ENCODE results near the gene ROCK1.

DNA sequence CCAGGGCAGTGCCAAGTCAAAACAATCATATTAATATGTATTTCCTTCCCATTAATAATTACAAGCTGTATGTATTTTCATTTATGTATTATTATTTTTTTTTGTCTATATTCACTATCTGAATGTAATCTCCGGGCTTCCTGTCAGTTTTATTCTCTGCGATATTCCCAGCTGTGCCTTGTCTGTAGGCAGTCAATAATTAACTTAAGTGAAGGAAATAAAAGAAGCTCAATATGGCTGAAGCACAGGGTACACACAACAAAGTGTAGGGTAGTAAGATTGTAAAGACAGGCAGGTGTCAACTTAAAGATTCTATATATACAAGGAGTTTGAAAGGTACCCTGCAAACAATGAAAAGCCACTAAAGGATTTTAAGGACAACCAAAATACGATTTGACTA lies 122.9 kb downstream of the ROCK1 start:
- TF ChIP-seq POLR2A (conservative IDR thresholded peaks at IDR 0.05) (no peak), NONO (IDR thresholded peaks at IDR 0.05; ENCODE audit: low read depth in 2 of 2, low read length in 1 of 2) (no peak), CBFA2T2 (conservative IDR thresholded peaks at IDR 0.05) (no peak), ZC3H4 (CRISPR knock-in tag; IDR thresholded peaks at IDR 0.05; ENCODE audit: borderline replicate concordance) (no peak), FOXP1 (CRISPR knock-in tag; IDR thresholded peaks at IDR 0.05) (no peak), TBP (optimal IDR thresholded peaks at IDR 0.05; ENCODE audit: low read depth, low read length) (no peak), EP300 (IDR thresholded peaks at IDR 0.05; ENCODE audit: low read length) (no peak), ATF1 (CRISPR knock-in tag; IDR thresholded peaks at IDR 0.05) (no peak), ATF1 (tag; IDR thresholded peaks at IDR 0.05) (no peak)
- TF ChIP-seq, protein P1, sequence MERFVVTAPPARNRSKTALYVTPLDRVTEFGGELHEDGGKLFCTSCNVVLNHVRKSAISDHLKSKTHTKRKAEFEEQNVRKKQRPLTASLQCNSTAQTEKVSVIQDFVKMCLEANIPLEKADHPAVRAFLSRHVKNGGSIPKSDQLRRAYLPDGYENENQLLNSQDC (CRISPR knock-in tag; IDR thresholded peaks at IDR 0.05): no peak
- TF ChIP-seq, protein P2, sequence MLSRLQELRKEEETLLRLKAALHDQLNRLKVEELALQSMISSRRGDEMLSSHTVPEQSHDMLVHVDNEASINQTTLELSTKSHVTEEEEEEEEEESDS (CRISPR knock-in tag; IDR thresholded peaks at IDR 0.05): no peak
